ENCODE results near the gene WTAP. TPM values are rescaled to one million over a fixed set of nuclear protein-coding genes. Genes with fewer than 3 reads are reported as not detected.
"Not testable (repeated sequence)": the region's sequence is repeated elsewhere in the genome, so short reads cannot be mapped to it uniquely, and the experiment has no call there.

The WTAP gene
- total RNA-seq, 1 donor from 2014 or later, result 111 TPM

GRCh38 chr6:159761873-159762680 is 34.8 kb downstream of the WTAP start, which contains the start of gene ACAT2:
TSS of gene ACAT2 (plus strand) at chr6:159762045. CDS start at chr6:159762088, 43 bp downstream.
- DNase-seq (ENCODE audit: low spot score), result peak; percentile 97

DNA sequence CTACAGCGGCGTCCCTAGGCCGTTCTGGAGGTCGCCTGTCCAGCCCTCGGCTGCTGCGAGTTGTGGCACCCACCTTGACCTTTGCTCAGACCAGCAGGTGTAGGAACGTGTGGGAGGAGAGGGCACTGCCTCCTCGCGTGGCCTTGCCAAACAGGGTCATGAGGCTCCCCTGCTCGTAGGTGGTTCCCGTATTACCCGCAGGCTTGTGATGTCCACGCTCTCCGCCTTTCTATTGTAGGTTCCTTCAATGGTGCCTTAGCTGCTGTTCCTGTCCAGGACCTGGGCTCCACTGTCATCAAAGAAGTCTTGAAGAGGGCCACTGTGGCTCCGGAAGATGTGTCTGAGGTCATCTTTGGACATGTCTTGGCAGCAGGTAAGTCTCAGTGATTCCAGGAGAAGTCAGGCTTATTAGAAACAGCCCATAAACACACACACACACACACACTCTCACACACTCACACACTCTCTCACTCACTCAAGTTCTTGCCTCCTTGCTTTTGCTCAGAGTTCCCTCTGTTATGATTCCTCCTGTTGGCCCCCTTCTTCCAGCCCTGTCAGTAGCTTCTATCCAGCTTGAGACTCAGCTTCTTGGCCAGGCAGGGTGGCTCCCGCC is 35.5 kb downstream of the WTAP start:
- DNase-seq (ENCODE audit: low spot score), result no peak

GRCh38 chr6:159766906-159767305 is 39.6 kb downstream of the WTAP start:
- no peak for DNase-seq (ENCODE audit: low spot score)

- no peak for DNase-seq (ENCODE audit: low spot score)
These were observed 42.2 kb downstream of the WTAP start for GRCh38 chr6:159769470-159769869.

GRCh38 chr6:159772196-159772595 is 44.9 kb downstream of the WTAP start:
- no peak for DNase-seq (ENCODE audit: low spot score)

- no peak for DNase-seq (ENCODE audit: low spot score)
These were observed 50.1 kb downstream of the WTAP start for GRCh38 chr6:159777240-159777904.

- DNase-seq (ENCODE audit: low spot score), result no peak
These were observed 50.8 kb downstream of the WTAP start for GRCh38 chr6:159778131-159778530.

GRCh38 chr6:159778542-159779103 is 51.3 kb downstream of the WTAP start:
- DNase-seq (ENCODE audit: low spot score), result no peak

DNA sequence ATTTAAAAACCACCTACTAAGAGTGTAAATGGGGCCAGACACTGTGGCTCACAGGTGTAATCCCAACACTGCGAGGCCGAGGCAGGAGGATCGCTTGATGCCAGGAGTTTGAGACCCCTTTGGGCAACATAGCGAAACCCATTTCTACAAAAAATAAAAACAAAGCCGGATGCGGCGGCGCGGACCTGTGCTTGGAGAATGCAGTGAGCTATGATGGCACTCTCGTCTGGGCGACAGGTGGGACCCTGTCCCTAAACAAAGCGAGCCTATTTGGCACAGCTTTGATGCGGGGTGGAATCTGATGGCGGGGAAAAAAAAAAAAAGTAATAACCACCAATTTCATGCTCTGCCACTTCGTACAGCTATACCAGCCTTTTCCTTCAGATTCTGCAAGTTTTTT is 61.0 kb downstream of the WTAP start:
- DNase-seq (ENCODE audit: low spot score), result no peak

DNA sequence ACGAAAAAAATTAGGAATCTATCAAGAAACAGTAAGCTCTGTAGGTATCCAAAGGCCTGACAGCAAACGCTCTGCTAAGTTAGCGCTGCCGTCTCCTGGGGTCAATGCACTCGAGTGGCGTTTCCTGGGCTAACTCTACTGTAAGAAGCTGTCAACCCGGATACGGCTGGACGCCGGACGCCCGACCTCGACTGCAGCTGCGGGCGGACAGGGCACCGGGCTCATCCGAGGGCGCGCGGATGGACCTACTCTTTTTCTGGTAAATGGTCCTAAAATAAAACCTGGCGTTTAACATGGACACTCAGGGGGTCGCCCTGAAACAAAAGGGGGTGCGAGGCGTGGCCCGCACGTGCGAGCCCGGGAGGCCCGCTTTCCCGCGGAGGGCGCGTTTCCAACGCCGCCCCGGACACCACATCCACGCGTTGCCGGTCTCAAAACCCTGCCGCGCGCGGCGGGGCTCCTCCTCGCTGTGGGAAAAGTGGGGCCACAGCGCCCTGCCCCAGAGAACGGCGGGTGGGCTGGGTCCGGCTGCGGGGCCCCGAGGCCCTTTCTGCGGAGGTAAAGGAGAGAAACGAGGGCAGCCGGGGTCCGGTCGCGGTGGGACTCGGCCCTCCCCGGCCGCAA is 61.6 kb downstream of the WTAP start:
- peak; percentile 49 for DNase-seq (ENCODE audit: low spot score)

- peak; percentile 100 for DNase-seq (ENCODE audit: low spot score)
These were observed 62.3 kb downstream of the WTAP start, which contains the start of gene TCP1 for GRCh38 chr6:159789377-159790148. TSS of gene TCP1 (minus strand) at chr6:159789602. CDS start at chr6:159789468, 134 bp downstream.

DNA sequence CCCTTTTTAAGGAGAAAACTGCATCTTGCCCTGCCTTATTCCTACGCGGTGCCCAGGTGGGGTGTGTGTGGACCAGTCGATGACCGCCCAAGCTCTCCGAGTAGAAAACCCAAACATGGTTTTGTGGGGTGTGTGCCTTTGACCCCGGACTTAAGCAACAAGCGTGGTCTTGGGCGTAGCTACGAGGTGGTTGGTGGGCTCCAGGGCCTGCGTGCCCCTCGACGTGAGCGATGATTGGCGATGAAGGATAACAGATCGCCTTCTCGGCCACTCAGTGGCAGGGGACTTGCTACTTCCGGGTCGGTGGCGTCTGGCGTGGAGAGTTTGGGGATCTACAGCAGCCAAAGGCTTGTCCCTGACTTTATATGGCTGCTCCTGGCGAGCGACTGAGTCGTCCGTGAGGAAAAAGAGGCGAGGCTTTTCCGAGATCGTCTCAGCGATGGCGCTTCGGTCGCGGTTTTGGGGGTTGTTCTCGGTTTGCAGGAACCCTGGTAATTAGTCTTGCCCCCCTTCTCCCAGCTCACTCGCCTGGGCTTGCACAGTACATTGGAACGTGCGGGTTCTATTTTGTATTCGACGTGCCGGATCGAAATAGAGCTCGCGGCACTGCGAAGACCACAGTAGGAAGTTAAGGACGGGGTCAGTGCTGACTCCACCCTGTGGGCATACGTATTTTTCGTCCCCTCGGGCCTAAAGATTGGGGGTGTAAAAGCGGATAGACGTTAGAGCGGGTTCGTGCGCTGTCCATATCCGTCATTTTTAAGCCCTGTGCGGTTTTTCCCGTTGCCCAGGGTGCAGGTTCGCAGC is 63.0 kb downstream of the WTAP start, which contains the start of gene MRPL18:
TSS of gene MRPL18 (plus strand) at position 319 of the 807 bp plus-strand sequence. CDS start at position 440, 121 bp downstream.
- DNase-seq (ENCODE audit: low spot score), result peak; percentile 95

DNA sequence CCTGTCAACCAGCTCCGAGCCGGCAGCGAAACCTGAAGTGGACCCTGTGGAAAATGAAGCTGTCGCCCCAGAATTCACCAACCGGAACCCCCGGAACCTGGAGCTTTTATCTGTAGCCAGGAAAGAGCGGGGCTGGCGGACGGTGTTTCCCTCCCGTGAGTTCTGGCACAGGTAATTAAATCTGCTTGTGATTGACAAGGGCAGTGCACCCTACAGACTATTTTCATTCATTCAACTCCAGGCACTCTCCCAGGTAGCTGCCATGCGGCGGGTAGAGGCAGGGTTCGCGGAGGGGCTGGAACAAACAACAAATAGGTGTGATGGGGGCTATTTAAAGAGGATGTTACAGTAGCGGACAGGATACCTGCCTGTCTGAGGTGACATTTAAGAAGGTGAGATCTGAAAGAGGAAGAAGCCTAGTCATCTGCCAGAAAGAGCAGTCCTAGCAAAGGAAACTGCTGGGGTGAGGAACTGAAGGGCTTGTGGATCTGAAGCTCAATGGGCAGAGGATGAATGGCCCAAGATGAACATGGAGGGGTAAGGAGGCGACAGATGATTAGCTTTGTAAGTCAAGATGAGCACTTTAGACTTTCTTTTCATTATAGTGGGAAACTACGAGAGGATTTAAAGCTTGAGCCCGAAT is 63.8 kb downstream of the WTAP start:
- DNase-seq (ENCODE audit: low spot score), result no peak

GRCh38 chr6:159794976-159795375 is 67.7 kb downstream of the WTAP start:
- DNase-seq (ENCODE audit: low spot score), result not testable (repeated sequence)

GRCh38 chr6:159797554-159797953 is 70.2 kb downstream of the WTAP start:
- DNase-seq (ENCODE audit: low spot score), result no peak

- DNase-seq (ENCODE audit: low spot score), result no peak
These were observed 73.0 kb downstream of the WTAP start, which contains the start of gene PNLDC1 for GRCh38 chr6:159800141-159800865. TSS of gene PNLDC1 (plus strand) at chr6:159800276. CDS start at chr6:159800308, 32 bp downstream.

GRCh38 chr6:159801935-159802334 is 74.6 kb downstream of the WTAP start:
- no peak for DNase-seq (ENCODE audit: low spot score)

DNA sequence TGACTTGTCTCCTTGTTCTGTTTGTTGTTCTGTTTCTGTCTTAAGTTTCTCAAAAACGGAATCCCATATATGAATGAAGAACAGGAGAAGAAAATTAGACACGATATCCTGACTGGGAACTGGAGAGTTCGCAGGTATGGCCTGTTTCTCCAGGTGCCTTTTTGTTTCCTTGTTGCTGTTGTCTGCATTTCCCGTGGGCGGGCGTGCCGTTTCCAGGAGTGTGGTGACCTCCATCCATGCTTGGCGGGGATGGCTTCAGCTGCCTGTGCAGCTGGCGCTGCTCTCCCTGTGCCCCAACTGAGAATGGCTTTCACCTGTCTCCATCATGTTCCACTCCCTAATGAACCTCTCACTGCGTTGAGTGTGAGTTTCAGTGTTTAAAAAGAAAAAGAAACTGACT is 77.2 kb downstream of the WTAP start:
- DNase-seq (ENCODE audit: low spot score), result no peak

Measured in ureter (tissue), 1 donor.